NK-92 treated with Interleukin-12 subunit alpha and Interleukin-12 subunit beta, amount 100 ng/mL, for 24 hours (cell line): Measurements from ENCODE around the gene ATP5F1D.

Source experiments
- DNase-seq: peaks from one replicate; lab custom pipeline; 2025; lab: John Stamatoyannopoulos, UW

Gene ATP5F1D

DNA sequence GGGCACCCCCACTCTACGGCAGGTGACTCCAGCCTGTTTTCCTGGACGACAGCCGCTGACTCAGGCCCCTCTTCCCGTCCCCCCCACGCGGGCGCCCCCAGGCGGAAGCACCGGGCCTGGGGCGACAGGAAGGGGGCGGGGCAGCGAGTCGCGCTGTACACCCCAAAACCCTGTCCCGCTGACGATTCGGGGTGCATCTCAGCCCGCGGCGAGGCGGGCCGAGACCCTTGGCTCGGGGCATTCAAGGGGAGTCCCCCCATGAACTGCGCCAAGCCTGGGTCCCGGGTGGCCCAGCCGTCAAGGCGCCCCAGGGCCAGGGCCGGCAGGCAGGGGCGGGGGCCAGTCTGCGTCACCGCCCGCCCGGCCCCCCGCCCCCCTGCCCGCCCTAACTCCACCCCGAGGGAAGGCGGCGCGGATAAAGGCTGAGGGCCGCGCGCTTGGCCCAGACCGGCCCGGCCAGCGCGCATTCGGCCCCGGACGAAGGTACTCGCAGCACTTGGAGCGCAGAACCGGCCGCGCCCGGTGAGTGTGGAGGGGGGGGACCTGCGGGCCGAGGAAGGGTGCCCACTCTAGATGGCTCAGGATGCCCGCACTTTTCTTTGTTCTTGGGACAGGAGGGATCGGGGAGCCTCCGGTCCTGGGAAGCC lies 6.7 kb downstream of the ATP5F1D start, which contains the start of gene MIDN:
Gene MIDN, plus strand, starts transcription at position 445 of the 647 bp plus-strand sequence. CDS start 1,714 bp downstream, outside the sequence.
- DNase-seq: peak; percentile 82

DNA sequence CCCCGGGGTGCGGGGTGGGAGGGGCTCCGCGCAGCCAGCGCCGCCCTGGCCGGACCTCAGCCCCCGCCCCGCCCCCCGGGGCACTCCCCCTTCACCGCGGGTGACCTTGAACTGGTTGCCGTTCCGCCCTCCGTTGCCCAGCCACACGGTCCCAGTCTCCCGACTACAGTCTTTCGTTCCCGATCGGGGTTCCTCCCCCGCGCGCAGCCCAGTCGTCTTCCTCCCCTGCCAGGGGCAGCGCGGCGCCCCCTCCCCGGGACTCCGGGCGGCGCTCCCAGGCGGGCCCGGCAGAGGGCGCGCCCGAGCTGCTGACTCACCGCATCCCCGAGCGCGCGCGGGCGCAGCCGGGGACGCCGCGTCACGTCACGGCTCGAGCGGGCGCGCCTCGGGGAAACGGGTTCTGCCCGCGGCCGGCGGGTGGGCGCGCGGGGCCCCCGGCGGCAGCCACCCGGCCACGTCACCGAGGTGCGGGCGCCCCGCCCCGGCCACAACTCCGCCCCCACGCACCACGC lies 7.3 kb downstream of the ATP5F1D start:
- DNase-seq: peak; percentile 89

DNA sequence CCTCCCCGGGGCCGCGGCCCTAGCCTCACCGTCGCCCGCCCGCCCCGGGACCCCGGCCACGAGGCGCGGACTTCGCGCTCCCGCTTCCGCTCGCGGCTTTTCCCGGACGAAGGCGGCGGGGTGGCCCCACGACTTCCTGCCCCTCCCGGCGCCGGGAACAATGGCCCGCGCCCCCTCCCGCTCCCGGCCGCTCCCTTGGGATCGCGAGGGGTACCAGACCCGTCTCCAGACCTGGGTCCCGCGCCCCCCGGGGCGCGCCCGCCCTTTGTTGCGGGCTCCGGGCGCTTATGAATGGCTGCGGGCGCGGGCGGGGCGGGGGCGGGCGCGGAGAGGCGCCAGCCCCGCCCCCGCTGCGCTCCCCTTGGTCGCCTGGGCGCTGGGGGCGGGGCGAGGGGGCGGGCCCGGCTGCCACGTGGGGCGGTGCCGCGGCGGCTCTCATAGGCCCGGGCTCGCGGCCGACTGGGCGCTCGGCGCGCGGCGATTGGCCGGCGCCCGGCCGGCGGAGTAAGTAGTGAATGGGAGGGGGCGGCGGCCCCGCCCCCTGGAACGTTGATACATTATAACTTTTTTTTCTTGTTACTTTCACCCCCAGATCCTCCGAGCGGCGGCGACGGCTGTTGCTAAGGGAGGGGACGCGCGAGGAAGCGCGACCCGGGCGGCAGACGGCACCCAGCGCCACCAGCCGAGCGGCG lies 7.9 kb downstream of the ATP5F1D start:
- peak; percentile 89 for DNase-seq

DNA sequence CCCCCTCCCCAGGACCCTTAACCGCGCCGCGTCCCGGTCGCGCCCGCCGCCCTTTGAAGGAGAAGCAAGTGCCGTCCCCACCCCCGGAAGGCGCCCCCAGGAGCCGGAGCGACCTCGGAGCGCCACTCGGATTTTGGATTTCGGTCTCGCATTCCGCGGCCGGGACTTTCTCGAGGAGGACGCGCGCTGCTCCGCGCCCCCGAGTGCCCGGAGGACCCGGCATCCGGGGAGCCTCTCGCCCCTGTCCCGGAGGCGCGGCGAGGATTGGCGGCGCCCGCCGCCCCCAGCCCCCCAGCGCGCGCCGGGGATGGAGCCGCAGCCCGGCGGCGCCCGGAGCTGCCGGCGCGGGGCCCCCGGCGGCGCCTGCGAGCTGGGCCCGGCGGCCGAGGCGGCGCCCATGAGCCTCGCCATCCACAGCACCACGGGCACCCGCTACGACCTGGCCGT lies 8.5 kb downstream of the ATP5F1D start:
- no peak for DNase-seq

DNA sequence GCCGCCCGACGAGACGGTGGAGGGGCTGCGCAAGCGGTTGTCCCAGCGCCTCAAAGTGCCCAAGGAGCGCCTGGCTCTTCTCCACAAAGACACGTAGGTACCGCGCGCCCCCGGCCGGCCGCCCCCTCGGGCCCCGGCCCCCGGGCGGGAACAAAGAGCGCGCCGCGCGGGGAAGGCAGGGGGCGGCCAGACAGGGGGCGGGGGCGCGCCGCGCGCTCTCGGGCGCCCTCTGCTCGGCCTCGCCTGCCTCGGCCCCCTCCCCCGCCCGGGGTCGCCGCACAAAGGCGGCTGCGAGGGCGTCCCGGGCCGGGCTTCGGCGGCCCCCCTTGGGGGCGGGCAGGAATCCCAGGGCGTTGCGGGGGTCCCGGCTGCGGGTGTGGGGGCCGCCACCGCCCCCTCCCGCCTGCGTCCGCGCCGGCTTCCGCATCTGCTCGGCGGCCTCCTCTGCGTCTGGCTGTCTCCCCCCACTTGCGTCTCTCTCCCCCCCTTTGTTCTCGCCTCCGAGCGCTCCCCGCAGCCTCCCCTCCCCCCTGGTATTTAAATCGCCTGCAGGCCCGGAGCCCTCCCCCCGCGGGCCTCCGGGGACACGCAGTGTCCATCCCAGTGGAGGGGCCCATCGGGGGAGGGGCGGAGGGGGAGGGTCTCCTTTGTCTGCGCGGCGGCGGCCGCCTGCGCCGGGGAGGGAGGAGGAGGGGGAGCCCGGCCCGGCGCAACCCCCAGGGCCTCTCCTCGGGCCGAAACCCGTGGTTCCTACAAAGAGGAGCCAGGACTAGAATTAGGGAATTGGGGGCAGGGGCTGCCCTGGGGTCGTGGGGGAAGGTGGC lies 9.1 kb downstream of the ATP5F1D start:
- peak; percentile 62 for DNase-seq

DNA sequence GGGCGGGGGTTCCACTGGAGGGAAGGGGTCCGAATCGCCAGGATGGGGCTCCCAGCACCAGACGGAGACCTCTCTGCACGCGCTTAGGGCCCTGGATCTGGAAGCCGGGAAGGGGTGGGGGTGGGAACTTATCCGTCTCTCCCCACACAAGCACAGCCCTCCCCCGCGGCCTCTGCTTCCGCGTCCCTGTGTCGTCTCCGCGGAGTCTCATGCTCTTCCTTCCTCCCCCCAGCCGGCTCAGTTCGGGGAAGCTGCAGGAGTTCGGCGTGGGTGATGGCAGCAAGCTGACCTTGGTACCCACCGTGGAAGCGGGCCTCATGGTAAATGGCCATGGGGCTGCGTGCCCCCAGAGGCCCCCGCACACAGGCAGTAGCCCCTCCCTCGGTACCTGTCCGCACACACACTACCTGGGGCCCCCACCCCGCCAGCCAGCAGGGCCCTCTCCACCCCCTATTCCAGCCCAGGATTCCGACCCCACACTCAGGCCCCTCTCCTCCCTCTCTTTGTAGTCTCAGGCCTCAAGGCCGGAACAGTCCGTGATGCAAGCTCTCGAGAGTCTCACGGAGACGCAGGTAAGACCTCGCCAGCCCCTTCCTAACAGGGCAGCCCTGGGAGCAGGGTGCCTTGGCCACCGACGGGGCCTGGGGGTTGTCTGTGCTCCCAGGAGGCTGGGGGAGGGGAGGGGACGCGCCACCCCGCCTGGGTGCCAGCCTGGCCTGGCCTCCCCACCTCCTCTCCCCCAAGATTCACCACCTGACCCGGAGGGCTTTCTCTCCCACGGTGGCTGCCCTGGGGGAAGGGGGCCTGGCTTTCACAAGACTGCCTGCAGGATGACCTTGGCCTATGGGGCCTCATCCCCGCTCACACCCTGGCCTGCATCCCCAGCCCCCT lies 10.0 kb downstream of the ATP5F1D start:
- peak; percentile 66 for DNase-seq

DNA sequence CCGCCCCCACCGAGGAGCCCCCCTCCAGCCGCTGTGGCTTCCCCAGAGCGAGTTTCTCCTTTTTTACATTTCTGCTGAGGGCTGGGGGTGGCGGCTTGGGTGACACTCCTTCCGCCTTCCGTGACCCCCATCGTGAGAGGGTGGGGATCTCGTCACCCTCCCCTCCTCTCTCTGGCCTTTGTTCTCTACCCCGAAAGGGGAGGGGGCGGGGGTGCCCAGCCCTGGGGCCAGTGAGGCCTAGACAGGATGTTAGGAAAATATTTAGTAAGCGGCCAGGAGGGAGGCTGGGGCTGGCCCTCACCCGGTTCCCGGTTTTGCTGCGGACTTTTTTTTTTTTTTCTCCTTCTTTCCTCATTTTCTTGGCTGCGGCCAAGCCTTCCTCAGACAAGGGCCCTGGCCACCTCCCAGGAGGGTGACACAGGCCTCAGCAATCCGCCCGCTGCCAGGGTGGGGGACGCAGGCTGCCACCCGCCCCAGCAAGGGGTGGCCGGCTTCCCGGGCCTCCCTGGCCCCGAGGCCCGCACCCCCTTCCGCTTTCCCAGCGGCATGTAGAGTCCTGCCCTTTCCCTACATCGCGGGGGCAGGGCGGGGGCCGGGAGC lies 10.8 kb downstream of the ATP5F1D start:
- DNase-seq: peak; percentile 88

DNA sequence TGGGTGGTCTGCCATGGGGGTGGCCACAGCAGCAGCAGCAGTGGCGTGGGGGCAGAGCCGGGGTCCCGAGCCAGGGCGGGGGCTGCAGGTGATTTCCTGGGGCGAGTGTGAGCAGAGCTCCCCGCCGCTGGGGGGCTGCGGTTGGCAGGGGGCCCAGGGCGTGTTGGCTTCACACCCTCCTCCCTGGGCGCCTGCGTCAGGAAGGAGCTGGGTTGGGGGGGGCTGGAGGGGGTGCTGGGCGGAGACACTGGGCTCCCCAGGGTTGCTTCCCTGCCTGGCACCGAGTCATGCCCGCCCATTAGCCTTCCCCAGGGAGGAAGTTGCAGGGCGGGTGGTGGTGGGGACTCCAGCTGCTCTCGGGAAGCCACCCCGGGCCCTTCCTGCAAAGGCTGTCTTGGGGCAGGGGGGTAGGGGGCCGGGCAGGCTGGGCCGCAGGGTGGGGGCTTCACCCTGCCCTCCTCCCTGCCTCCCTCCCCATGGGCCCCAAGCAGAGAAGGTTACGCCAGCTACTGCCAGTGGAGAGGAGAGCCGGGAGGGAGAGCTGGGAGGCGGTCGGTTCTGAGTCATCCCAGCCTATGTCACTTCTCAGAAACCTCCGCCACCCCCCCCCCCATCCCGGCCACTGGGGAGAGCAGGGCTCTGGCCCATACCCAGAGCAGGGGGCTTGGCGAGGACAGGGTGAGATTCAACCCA lies 11.4 kb downstream of the ATP5F1D start:
- DNase-seq: peak; percentile 92

DNA sequence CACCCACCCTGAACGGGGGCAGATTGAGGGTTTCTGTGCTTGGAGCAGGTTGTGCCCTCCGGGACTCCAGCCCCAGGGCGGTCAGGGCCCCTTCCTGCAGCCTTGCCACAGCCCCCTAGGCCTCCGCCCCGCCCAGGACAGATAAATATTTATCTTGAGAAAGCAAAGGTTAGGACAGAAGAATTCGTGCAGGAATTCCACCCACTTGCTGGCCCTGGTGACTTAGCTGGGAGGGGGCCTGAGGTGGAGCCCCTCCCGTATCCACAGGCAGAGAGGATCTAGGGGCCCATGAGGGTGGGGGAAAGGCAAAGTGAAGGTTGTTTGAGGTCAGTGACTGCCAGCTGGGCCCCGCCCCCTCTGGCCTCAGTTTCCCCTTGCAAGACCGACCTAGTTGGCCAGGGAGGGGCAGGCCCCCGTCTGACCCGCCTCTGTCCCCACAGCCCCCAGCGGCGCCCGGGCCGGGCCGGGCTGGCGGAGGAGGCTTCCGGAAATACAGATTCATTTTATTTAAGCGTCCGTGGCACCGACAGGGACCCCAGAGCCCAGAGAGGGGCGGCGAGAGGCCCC lies 12.0 kb downstream of the ATP5F1D start:
- no peak for DNase-seq

DNA sequence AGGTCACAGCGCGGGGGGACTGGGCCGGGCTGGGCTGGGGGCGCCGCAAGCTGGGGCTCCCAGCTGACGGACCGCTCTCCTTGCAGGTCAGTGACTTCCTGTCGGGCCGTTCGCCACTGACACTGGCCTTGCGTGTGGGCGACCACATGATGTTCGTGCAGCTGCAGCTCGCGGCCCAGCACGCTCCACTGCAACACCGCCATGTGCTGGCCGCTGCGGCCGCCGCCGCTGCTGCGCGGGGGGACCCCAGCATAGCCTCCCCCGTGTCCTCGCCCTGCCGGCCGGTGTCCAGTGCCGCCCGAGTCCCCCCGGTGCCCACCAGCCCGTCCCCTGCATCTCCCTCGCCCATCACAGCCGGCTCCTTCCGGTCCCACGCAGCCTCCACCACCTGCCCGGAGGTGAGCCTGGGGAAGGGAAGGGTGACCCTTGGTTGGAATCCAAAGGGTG lies 12.6 kb downstream of the ATP5F1D start:
- DNase-seq: no peak

DNA sequence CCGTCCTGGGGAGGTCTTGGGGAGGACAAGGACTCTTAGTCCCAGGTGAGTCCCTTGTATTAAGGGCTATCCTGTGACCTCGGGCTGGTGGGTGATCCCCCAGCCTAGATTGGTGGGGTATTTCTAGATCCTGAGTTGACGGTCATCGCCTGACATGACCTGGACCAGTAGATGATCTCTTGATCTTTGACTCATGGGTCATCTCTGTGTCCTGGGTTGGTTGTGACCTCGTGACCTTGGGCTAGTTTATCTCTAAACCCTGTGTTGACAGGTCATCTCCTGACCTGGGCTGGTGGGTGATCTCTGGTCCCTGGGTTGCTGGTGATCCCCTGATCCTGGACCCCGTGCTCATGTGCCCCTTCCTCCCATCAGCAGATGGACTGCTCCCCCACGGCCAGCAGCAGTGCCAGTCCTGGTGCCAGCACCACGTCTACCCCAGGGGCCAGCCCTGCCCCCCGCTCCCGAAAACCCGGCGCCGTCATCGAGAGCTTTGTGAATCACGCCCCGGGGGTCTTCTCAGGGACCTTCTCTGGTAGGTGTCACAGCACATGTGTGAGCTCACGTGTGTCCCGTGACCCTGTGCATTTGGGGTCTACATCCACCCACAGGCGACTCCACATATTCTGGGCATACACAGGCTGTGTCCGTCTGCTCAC lies 13.1 kb downstream of the ATP5F1D start:
- DNase-seq: no peak

DNA sequence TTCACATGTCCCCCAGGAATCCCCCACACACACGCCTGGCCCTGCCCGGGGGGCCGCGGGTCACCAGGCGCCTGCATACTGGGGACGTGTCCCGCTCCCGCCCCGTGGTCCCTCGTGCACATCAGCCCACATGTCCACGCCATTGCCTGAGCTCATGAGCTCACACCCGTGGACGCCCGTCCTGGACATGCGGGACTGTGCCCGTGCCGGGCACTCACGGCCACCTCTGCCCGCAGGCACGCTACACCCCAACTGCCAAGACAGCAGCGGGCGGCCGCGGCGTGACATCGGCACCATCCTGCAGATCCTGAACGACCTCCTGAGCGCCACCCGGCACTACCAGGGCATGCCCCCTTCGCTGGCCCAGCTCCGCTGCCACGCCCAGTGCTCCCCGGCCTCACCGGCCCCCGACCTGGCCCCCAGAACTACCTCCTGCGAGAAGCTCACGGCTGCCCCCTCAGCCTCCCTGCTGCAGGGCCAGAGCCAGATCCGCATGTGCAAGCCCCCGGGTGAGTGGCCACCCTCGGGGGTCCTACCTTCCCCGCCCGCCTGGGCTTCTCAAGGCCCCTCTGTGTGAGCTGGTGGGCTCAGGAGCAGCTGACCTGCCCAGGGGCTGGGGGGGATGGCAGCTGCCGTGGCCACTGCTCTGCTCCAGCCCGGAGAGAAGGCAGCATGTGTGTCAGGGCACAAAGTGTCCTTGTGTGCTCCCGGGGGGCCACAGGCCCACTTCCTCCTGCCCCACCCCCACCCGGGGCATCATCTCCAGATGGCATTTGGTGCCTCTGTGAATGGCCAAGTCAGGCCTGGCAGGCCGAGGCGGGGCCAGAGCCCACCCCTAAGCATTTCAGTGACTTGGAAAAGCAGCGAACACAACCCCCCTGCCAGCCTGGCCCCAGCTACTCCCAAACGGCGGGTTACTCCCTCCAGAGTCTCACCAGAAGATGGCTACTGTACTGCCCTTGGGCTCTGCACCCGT lies 13.9 kb downstream of the ATP5F1D start:
- no peak for DNase-seq

DNA sequence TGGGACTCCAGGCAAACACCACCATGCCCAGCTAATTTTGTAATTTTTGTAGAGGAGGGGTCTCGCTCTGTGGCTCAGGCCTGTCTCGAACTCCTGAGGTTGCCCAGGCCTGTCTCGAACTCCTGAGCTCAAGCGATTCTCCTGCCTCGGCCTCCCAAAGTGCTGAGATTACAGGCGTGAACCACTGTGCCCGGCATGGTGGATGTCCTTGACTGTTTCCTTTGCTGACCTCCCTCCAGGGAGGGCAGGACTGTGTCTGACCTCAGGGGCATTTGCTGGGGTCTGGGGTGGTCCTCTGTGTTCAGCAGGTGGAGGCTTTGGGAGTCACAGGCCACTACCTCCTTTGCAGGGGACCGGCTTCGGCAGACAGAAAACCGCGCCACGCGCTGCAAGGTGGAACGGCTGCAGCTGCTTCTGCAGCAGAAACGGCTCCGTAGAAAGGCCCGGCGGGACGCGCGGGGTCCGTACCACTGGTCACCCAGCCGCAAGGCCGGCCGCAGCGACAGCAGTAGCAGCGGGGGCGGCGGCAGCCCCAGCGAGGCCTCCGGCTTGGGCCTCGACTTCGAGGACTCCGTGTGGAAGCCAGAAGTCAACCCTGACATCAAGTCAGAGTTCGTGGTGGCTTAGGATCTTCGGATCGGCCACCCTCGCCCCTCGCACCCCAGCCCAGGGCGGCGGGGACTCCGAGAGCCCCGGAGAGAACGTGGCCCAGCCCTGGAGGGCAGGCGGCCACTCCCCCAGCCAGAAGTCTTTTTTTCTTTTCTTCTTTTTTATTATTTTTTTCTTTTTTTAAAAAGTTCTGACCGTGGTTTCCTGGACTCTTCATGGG lies 15.3 kb downstream of the ATP5F1D start:
- no peak for DNase-seq

DNA sequence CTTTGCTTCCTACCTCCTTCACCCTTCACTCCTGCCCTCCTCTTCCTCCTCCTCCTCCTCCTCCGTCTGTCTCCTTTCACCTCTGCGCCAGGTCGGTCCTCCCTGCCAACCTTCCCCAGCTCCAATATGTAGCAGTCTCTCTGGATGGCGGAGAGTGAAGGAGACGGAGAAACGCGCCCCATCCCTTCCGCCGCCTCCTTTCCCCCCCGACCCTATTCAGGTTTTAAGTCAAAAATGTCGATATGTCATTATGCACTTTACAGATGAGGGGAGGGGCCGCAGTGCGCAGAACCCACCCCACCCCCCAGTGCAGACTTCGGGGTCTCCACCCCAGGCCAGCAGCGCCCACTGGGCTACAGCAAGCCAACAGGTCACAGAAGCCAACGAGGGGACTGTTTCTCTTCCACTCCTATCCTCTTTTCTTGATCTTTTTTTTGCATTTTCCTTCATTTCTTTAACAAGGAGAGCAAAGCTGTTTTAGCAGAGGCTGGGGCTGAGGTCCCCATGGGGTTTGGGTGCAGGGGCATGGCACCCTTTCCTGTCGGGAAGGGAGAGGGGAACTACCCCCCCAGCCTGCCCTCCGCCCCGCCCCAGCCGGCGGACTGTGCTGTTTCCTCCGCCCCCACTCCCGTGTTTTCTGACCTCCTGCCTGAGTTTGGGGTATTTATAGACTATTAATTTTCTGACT lies 16.1 kb downstream of the ATP5F1D start:
- DNase-seq: no peak

DNA sequence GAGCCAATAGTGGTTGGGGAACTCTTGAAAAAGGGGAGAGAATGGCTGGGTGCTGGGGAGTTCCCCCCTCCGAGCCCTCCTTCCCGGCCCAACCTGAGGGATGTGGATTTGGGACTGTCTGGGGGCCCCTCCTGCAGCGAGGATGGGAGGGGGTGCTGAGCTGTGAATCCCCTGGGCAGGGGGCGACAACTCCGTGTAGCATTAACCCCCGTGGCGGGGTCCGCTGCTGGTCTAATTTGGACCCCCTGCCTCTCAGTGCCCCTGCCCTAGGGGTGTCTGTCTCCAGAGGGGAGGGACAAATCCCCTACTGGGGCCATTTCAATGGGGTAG lies 16.6 kb downstream of the ATP5F1D start:
- DNase-seq: no peak

DNA sequence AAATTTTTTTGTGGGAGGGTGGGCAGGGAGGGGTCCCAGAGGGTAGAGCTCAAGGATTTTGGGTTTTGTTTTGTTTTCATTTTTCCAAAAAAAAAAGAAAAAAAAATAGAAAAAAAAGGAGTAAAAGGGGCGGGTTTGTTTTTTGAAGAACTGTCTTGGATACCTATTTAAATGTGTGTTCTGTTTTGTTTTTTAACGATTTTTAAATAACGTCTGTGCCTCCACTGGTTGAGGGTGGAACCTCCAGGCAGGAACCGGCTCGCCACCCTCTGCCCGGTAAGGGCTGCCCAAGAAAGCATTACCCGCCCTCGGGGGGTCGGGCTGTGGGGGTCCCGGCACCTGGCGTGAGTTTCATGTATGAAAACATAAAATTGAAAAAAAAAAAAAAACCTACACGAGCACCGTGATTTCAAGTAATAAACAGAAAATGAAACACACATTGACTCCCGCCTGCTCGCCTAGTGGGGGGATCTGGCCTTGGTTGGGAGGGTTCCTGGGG lies 17.2 kb downstream of the ATP5F1D start:
- DNase-seq: no peak
